T47D (cell line): ENCODE data around the gene ABHD16B.
A peak's percentile ranks its signal among the peaks of the same experiment; 100 is the strongest.

Experiments
- DNase-seq, 2 experiments: peaks; one replicate each; pipeline versions ENCODE4 v3.0.0 to v3.0.0-alpha.2; 2011 to 2012; ENCODE audit warnings: low read depth in 1 of 2, low spot score in 1 of 2
- JUND ChIP-seq: IDR thresholded peaks from 2 replicates; pipeline ENCODE4 v1.6.1; 2012; ENCODE audit warnings: low read depth
- in situ Hi-C: cut with HindIII; loops from 2 replicates; pipeline ENCODE4 v1.10.0; 2016; ENCODE audit warnings: low sequenced_read_pairs, low pct_unique_long_range_greater_than_20kb

Gene ABHD16B

GRCh38 chr20:63861365-63861934, at the start of gene ABHD16B:
ABHD16B (plus strand) TSS chr20:63861498; CDS start chr20:63861541, 43 bp downstream.
- no peak for DNase-seq
- in situ Hi-C loops = no loop called here

GRCh38 chr20:63814891-63815614, 46.2 kb upstream of the ABHD16B start:
- in situ Hi-C loops = no loop called here
- no peak for DNase-seq
- no peak for TF ChIP-seq JUND

More at GRCh38 chr20:63861365-63861934, at the start of gene ABHD16B:
- TF ChIP-seq JUND = no peak

GRCh38 chr20:63815615-63816253, 45.6 kb upstream of the ABHD16B start:
- in situ Hi-C loops = no loop called here
- TF ChIP-seq JUND = no peak
- no peak for DNase-seq

- DNase-seq = peak; percentile 65 to 74
- in situ Hi-C loops = no loop called here
- TF ChIP-seq JUND = no peak
These were observed 41.9 kb upstream of the ABHD16B start for GRCh38 chr20:63819224-63819921.

- in situ Hi-C loops = no loop called here
- TF ChIP-seq JUND = no peak
- no peak for DNase-seq
These were observed 39.5 kb upstream of the ABHD16B start for GRCh38 chr20:63821811-63822210.

- TF ChIP-seq JUND = no peak
- in situ Hi-C loops = no loop called here
These were observed 39.0 kb upstream of the ABHD16B start for GRCh38 chr20:63822276-63822696.

GRCh38 chr20:63823691-63824311, 37.5 kb upstream of the ABHD16B start:
- DNase-seq = no peak
- in situ Hi-C loops = no loop called here
- no peak for TF ChIP-seq JUND

More at GRCh38 chr20:63822276-63822696, 39.0 kb upstream of the ABHD16B start:
- DNase-seq = no peak

GRCh38 chr20:63825331-63826118, 35.8 kb upstream of the ABHD16B start:
- peak in 1 of 2 experiments; percentile 44 for DNase-seq
- no peak for TF ChIP-seq JUND
- in situ Hi-C loops = no loop called here

- no peak for TF ChIP-seq JUND
- in situ Hi-C loops = no loop called here
- DNase-seq = no peak
These were observed 34.5 kb upstream of the ABHD16B start for GRCh38 chr20:63826753-63827152.

GRCh38 chr20:63828124-63828523, 33.2 kb upstream of the ABHD16B start:
- in situ Hi-C loops = no loop called here
- DNase-seq = no peak
- no peak for TF ChIP-seq JUND

- DNase-seq = no peak
- in situ Hi-C loops = no loop called here
- no peak for TF ChIP-seq JUND
These were observed 32.8 kb upstream of the ABHD16B start for GRCh38 chr20:63828545-63828944.

GRCh38 chr20:63828951-63829350, 32.3 kb upstream of the ABHD16B start:
- DNase-seq = no peak
- no peak for TF ChIP-seq JUND
- in situ Hi-C loops = no loop called here
